GM23338 (cell line): ENCODE results near the gene SPRR1B. TPM values are rescaled to one million over a fixed set of nuclear protein-coding genes. Genes with fewer than 3 reads are reported as not detected.

Experiments used
- polyA plus RNA-seq: library from polyadenylated mRNA; unstranded; fragments of >200 nt; fragmentation: Nextera tagmentation; extraction: Ambion mirVana; gene quantifications from 2 replicates; pipeline ENCODE4 v1.2.1, GENCODE V29; 2016
- small RNA-seq: library from RNA; depleted of rRNA; stranded (forward); fragments of <200 nt; gene quantifications from one replicate; pipeline ENCODE3, GENCODE V24; 2014; ENCODE audit warnings: low replicate concordance
- total RNA-seq: library from RNA; depleted of rRNA; stranded (reverse); fragments of >200 nt; shearing (Covaris generic); gene quantifications from 2 replicates; pipeline ENCODE4 v1.2.3, GENCODE V29; 2014; rRNA removed

The SPRR1B gene
- total and polyA plus RNA-seq, 2 experiments from 2014 or later = not detected

Small RNA genes within 50 kb of the gene (small RNA-seq; reads per million reads assigned to genes)
- not detected for gene AL356867.1
- gene RF00322 = not detected
- gene SPRR1A = not detected

Other genes with a start within 250 kb of the SPRR1B start
- not detected in 2 replicates for gene LCE1E, start 244.9 kb upstream of the SPRR1B start, total RNA-seq
- gene LCE1E, start 244.9 kb upstream of the SPRR1B start, polyA plus RNA-seq = 0.43 TPM in 1 of 2 replicates, not detected in the other
- gene LCE1D, start 234.5 kb upstream of the SPRR1B start, total RNA-seq = not detected in 2 replicates
- gene LCE1D, start 234.5 kb upstream of the SPRR1B start, polyA plus RNA-seq = not detected in 2 replicates
- gene LCE1C, start 224.6 kb upstream of the SPRR1B start, total RNA-seq = not detected in 2 replicates
- not detected in 2 replicates for gene LCE1C, start 224.6 kb upstream of the SPRR1B start, polyA plus RNA-seq
- gene LCE1B, start 219.2 kb upstream of the SPRR1B start, total RNA-seq = not detected in 2 replicates
- gene LCE1B, start 219.2 kb upstream of the SPRR1B start, polyA plus RNA-seq = not detected in 2 replicates
- not detected in 2 replicates for gene LCE1A, start 203.7 kb upstream of the SPRR1B start, total RNA-seq
- not detected in 2 replicates for gene LCE1A, start 203.7 kb upstream of the SPRR1B start, polyA plus RNA-seq
- not detected in 2 replicates for gene LCE6A, start 188.3 kb upstream of the SPRR1B start, total RNA-seq
- not detected in 2 replicates for gene LCE6A, start 188.3 kb upstream of the SPRR1B start, polyA plus RNA-seq
- not detected in 2 replicates for gene LCE7A, start 171.2 kb upstream of the SPRR1B start, total RNA-seq
- gene LCE7A, start 171.2 kb upstream of the SPRR1B start, polyA plus RNA-seq = not detected in 2 replicates
- gene SMCP, start 152.9 kb upstream of the SPRR1B start, total RNA-seq = not detected in 2 replicates
- not detected in 2 replicates for gene SMCP, start 152.9 kb upstream of the SPRR1B start, polyA plus RNA-seq
- gene IVL, start 122.7 kb upstream of the SPRR1B start, total RNA-seq = not detected in 2 replicates
- not detected in 2 replicates for gene IVL, start 122.7 kb upstream of the SPRR1B start, polyA plus RNA-seq
- gene SPRR5, start 84.0 kb upstream of the SPRR1B start, total RNA-seq = not detected in 2 replicates
- gene SPRR5, start 84.0 kb upstream of the SPRR1B start, polyA plus RNA-seq = not detected in 2 replicates
- not detected in 2 replicates for gene SPRR4, start 60.6 kb upstream of the SPRR1B start, total RNA-seq
- gene SPRR4, start 60.6 kb upstream of the SPRR1B start, polyA plus RNA-seq = not detected in 2 replicates
- not detected in 2 replicates for gene SPRR1A, start 47.1 kb upstream of the SPRR1B start, total RNA-seq
- not detected in 2 replicates for gene SPRR1A, start 47.1 kb upstream of the SPRR1B start, polyA plus RNA-seq
- not detected in 2 replicates for gene SPRR3, start 29.5 kb upstream of the SPRR1B start, total RNA-seq
- gene SPRR3, start 29.5 kb upstream of the SPRR1B start, polyA plus RNA-seq = not detected in 2 replicates
- gene SPRR2D, start 9.9 kb downstream of the SPRR1B start, total RNA-seq = not detected in 2 replicates
- not detected in 2 replicates for gene SPRR2D, start 9.9 kb downstream of the SPRR1B start, polyA plus RNA-seq
- not detected in 2 replicates for gene SPRR2A, start 26.3 kb downstream of the SPRR1B start, total RNA-seq
- gene SPRR2A, start 26.3 kb downstream of the SPRR1B start, polyA plus RNA-seq = 0.43 TPM in 1 of 2 replicates, not detected in the other
- not detected in 2 replicates for gene SPRR2B, start 40.4 kb downstream of the SPRR1B start, total RNA-seq
- gene SPRR2B, start 40.4 kb downstream of the SPRR1B start, polyA plus RNA-seq = not detected in 2 replicates
- gene SPRR2E, start 63.3 kb downstream of the SPRR1B start, total RNA-seq = not detected in 2 replicates
- gene SPRR2E, start 63.3 kb downstream of the SPRR1B start, polyA plus RNA-seq = not detected in 2 replicates
- gene SPRR2F, start 82.3 kb downstream of the SPRR1B start, total RNA-seq = not detected in 2 replicates
- gene SPRR2F, start 82.3 kb downstream of the SPRR1B start, polyA plus RNA-seq = 0.44 and 0.57 TPM in 2 replicates
- not detected in 2 replicates for gene SPRR2G, start 119.7 kb downstream of the SPRR1B start, total RNA-seq
- not detected in 2 replicates for gene SPRR2G, start 119.7 kb downstream of the SPRR1B start, polyA plus RNA-seq
- not detected in 2 replicates for gene LELP1, start 172.2 kb downstream of the SPRR1B start, total RNA-seq
- not detected in 2 replicates for gene LELP1, start 172.2 kb downstream of the SPRR1B start, polyA plus RNA-seq
- gene PRR9, start 186.4 kb downstream of the SPRR1B start, total RNA-seq = not detected in 2 replicates
- not detected in 2 replicates for gene PRR9, start 186.4 kb downstream of the SPRR1B start, polyA plus RNA-seq
- not detected in 2 replicates for gene LORICRIN, start 228.5 kb downstream of the SPRR1B start, total RNA-seq
- gene LORICRIN, start 228.5 kb downstream of the SPRR1B start, polyA plus RNA-seq = 0.23 and 0.24 TPM in 2 replicates